K562 (cell line): ENCODE measurements around the gene GABRB1. TPM values are rescaled to one million over a fixed set of nuclear protein-coding genes. Genes with fewer than 3 reads are reported as not detected.

Experiments
- ATAC-seq: fragments of 200-7000 bp; cut with Tn5 transposase; 3 replicates; pipeline ENCODE4 v1.9.1; 2020; ENCODE audit warnings: moderate library complexity
- BruUV-seq: library from RNA; stranded (reverse); fragments of 400-500 nt; replicated peaks from 2 replicates; lab custom pipeline; 2021; lab: Mats Ljungman, UMichigan
- CTCF ChIA-PET: fragments of 300-600 bp; formaldehyde crosslinking; extraction: SDS; loops from one replicate; lab custom pipeline; 2021; ENCODE audit warnings: low intra/inter-chr PET ratio; lab: Yijun Ruan, JAX
- POLR2A ChIA-PET: fragments of 300-600, 350-650 bp; sonication (Branson Sonifier 250); formaldehyde crosslinking; extraction: SDS; loops from one replicate; lab custom pipeline; 2021; ENCODE audit warnings: antibody characterized with exemption, inconsistent platforms; lab: Yijun Ruan, JAX
- DNase-seq, 4 experiments: peaks; one replicate each; pipeline versions ENCODE4 v3.0.0 to v3.0.0-alpha.2; 2011 to 2018; ENCODE audit warnings: low spot score in 3 of 4, mixed read lengths in 3 of 4; ENCODE audit errors: extremely low read depth in 1 of 4
- FAIRE-seq: peaks from 2 replicates; lab custom pipeline; 2011; peaks lifted over from hg19 to GRCh38; lab: Jason Lieb, UNC
- H2AFZ ChIP-seq: 2 replicates; pipeline ENCODE4 v1.6.0; 2011; ENCODE audit warnings: low read depth, low read length, control low read depth, inconsistent platforms
- H3K27ac ChIP-seq: fragments of 200-600 bp; 3 replicates; pipeline ENCODE4 v1.8.0; 2011; ENCODE audit warnings: low read depth, mild to moderate bottlenecking, control low read depth, inconsistent platforms, low read length, moderate library complexity, mixed read lengths; ENCODE audit errors: extremely low read depth
- H3K27me3 ChIP-seq, 2 experiments: fragments of 300-600 bp in 1 of 2; 2 replicates in 1 of 2; 3 replicates in 1 of 2; pipeline versions ENCODE4 v1.6.0 to v1.8.0; 2011; ENCODE audit warnings: inconsistent platforms in 2 of 2, low read length in 2 of 2, mild to moderate bottlenecking in 1 of 2, mixed read lengths in 1 of 2, moderate library complexity in 1 of 2; ENCODE audit not compliant: control insufficient read depth in 2 of 2, insufficient read depth in 2 of 2
- H3K36me3 ChIP-seq: fragments of 300-600 bp; 3 replicates; pipeline ENCODE4 v1.8.0; 2011; ENCODE audit warnings: mild to moderate bottlenecking, low read length, inconsistent platforms; ENCODE audit not compliant: control insufficient read depth, insufficient read depth
- H3K4me1 ChIP-seq, 2 experiments: fragments of 200-600 bp in 1 of 2; replicated peaks in 1 of 2; 2 replicates in 1 of 2; 3 replicates in 1 of 2; pipeline versions ENCODE4 v1.5.1 to v1.8.0; 2011; ENCODE audit warnings: inconsistent platforms in 2 of 2, low read length in 2 of 2, mild to moderate bottlenecking in 1 of 2, mixed read lengths in 1 of 2, moderate library complexity in 1 of 2; ENCODE audit not compliant: control insufficient read depth in 2 of 2, insufficient read depth in 2 of 2
- H3K4me2 ChIP-seq: 2 replicates; pipeline ENCODE4 v1.6.1; 2011; ENCODE audit warnings: low read length, control low read depth, inconsistent platforms, mixed read lengths; ENCODE audit not compliant: insufficient read depth
- H3K4me3 ChIP-seq: fragments of 200-600 bp; sonication (generic), shearing (Covaris generic); 2 replicates; pipeline ENCODE4 v1.5.1; 2016; ENCODE audit warnings: control low read depth, inconsistent platforms
- H3K79me2 ChIP-seq: fragments of 200-600 bp; 3 replicates; pipeline ENCODE4 v1.8.0; 2011; ENCODE audit warnings: low read length, inconsistent platforms; ENCODE audit not compliant: control insufficient read depth, insufficient read depth
- H3K9ac ChIP-seq, 2 experiments: 2 replicates each; pipeline versions ENCODE4 v1.6.0 to v1.6.1; 2011; ENCODE audit warnings: low read depth in 2 of 2, low read length in 2 of 2, control low read depth in 1 of 2, inconsistent platforms in 1 of 2, mild to moderate bottlenecking in 1 of 2, mixed read lengths in 1 of 2; ENCODE audit not compliant: insufficient read depth in 1 of 2
- H3K9me1 ChIP-seq: one replicate; pipeline ENCODE4 v1.6.0; 2011; ENCODE audit warnings: inconsistent platforms, mild to moderate bottlenecking, low read length, moderate library complexity; ENCODE audit not compliant: control insufficient read depth, insufficient read depth
- H3K9me3 ChIP-seq: replicated peaks from 2 replicates; pipeline ENCODE4 v1.5.1; 2011; ENCODE audit warnings: low read depth, low read length, inconsistent platforms; ENCODE audit not compliant: control insufficient read depth, insufficient read depth
- H4K20me1 ChIP-seq: replicated peaks from 2 replicates; pipeline ENCODE4 v1.6.1; 2011; ENCODE audit warnings: low read length, inconsistent platforms, mixed read lengths; ENCODE audit not compliant: control insufficient read depth, insufficient read depth
- AFF1 ChIP-seq, 2 experiments: fragments of 450-650 bp; IDR thresholded peaks; 2 replicates each; pipeline ENCODE4 v1.6.1; 2018; ENCODE audit warnings: mild to moderate bottlenecking in 2 of 2, low read depth in 1 of 2; ENCODE audit not compliant: partially characterized antibody in 2 of 2
- C11orf30 ChIP-seq: fragments of 450-650 bp; IDR thresholded peaks from 2 replicates; pipeline ENCODE4 v1.6.1; 2016; ENCODE audit warnings: low read depth, mild to moderate bottlenecking
- DDX20 ChIP-seq: fragments of 450-650 bp; IDR thresholded peaks from 2 replicates; pipeline ENCODE4 v1.6.1; 2016; ENCODE audit warnings: missing genetic modification characterization, low read depth, mild to moderate bottlenecking, missing compliant biosample characterization, moderate library complexity
- MAFG ChIP-seq: fragments of 450-650 bp; conservative IDR thresholded peaks from 2 replicates; pipeline ENCODE4 v1.6.1; 2016; ENCODE audit warnings: missing genetic modification characterization, missing compliant biosample characterization
- MCM2 ChIP-seq: fragments of 450-650 bp; IDR thresholded peaks from 2 replicates; pipeline ENCODE4 v1.6.1; 2017; ENCODE audit warnings: low read depth, mild to moderate bottlenecking
- PHB2 ChIP-seq: fragments of 450-650 bp; IDR thresholded peaks from 2 replicates; pipeline ENCODE4 v1.6.1; 2017; ENCODE audit warnings: low read depth
- SMARCC2 ChIP-seq: fragments of 450-650 bp; IDR thresholded peaks from 2 replicates; pipeline ENCODE4 v1.6.1; 2017; ENCODE audit warnings: antibody characterized with exemption, moderate library complexity, mild to moderate bottlenecking, low read depth
- SRSF7 ChIP-seq: fragments of 200-400 bp; formaldehyde crosslinking; optimal IDR thresholded peaks from 2 replicates; pipeline ENCODE3; 2017; ENCODE audit warnings: mild to moderate bottlenecking, low read depth, low read length
- TAF1 ChIP-seq: IDR thresholded peaks from 2 replicates; pipeline ENCODE4 v1.6.1; 2011; ENCODE audit warnings: mild to moderate bottlenecking, low read length, moderate library complexity; ENCODE audit not compliant: insufficient read depth, control insufficient read depth, severe bottlenecking; ENCODE audit errors: extremely low read depth
- TCF15 ChIP-seq: fragments of 250-450 bp; sonication (Bioruptor Pico); IDR thresholded peaks from 2 replicates; pipeline ENCODE4 v1.8.0; 2022; ENCODE audit warnings: moderate library complexity, mild to moderate bottlenecking, inconsistent platforms
- UBTF ChIP-seq, 2 experiments: IDR thresholded peaks; 2 replicates each; pipeline ENCODE4 v1.6.1; 2012; ENCODE audit warnings: improper control_type of control experiment in 2 of 2, low read depth in 2 of 2, low read length in 2 of 2, borderline replicate concordance in 1 of 2
- ZNF212 ChIP-seq: fragments of 450-650 bp; formaldehyde crosslinking; IDR thresholded peaks from 2 replicates; pipeline ENCODE4 v1.4.0; 2020; ENCODE audit warnings: mild to moderate bottlenecking
- ZSCAN29 ChIP-seq: fragments of 450-650 bp; IDR thresholded peaks from 2 replicates; pipeline ENCODE4 v1.6.1; 2017
- WGBS: fragments of 100-300 bp; shearing (Covaris generic); methylation state at CpG from one replicate; pipeline ENCODE4 v1.1.6; 2016; ENCODE audit warnings: low coverage, mixed read lengths; ENCODE audit not compliant: insufficient coverage; ENCODE audit errors: missing lambda C conversion rate; 5-methylcytosine and 5-hydroxymethylcytosine counted together
- in situ Hi-C: fragments of 300-500 bp; cut with MboI; formaldehyde crosslinking; loops from 4 replicates; pipeline ENCODE4 v1.15.0; 2018; ENCODE audit warnings: inconsistent platforms, mixed read lengths
- intact Hi-C: fragments of 100-400 bp; cut with micrococcal nuclease; formaldehyde crosslinking; loops from 2 replicates; pipeline ENCODE4 v1.14.2; 2022
- polyA plus RNA-seq, 8 experiments: library from polyadenylated mRNA; depleted of rRNA in 4 of 8; stranded (reverse) in 5 of 8; unstranded in 3 of 8; fragments of >200 nt; fragmentation: Nextera tagmentation in 2 of 8; fragmentation: Illumina TruSeq in 1 of 8; extraction: Ambion mirVana in 2 of 8; extraction: Trizol in 1 of 8; gene quantifications; 2 replicates each; pipeline versions ENCODE4 v1.2.1 to v1.2.3, GENCODE V29; 2011 to 2014; ENCODE audit warnings: inconsistent platforms in 1 of 8, missing spikeins in 1 of 8
- total RNA-seq, 7 experiments: library from RNA; depleted of rRNA in 6 of 7; stranded (reverse); fragments of >200 nt in 6 of 7; fragmentation: Illumina TruSeq in 2 of 7; extraction: Trizol in 2 of 7; gene quantifications; 2 replicates each; pipeline versions ENCODE4 v1.2.1 to v1.2.3, GENCODE V29; 2011 to 2021; ENCODE audit warnings: low replicate concordance in 1 of 7
- TF ChIP-seq, protein P1 (sequence below), 2 experiments: fragments of 450-650 bp; IDR thresholded peaks; 2 replicates each; pipeline ENCODE4 v1.6.1; 2016

GABRB1 gene
- total and polyA plus RNA-seq, 9 of the 15 experiments (the other 6 are each of a cell fraction or from before 2014, with no cell fraction given) = not detected

GRCh38 chr4:47012676-47013075 is 18.7 kb upstream of the GABRB1 start (continued):
- TF ChIP-seq TAF1 = no peak
- no peak for TF ChIP-seq PHB2
- TF ChIP-seq ZNF212 (CRISPR knock-in tag) = no peak

GRCh38 chr4:47013373-47013772 is 18.0 kb upstream of the GABRB1 start:
- in situ Hi-C loops (no loop called here), intact Hi-C loops (no loop called here)
- ATAC-seq (no peak), FAIRE-seq (no peak), DNase-seq (no peak)
- no peak overlapping the region for H2AFZ ChIP-seq
- H3K4me3 ChIP-seq = no peak overlapping the region
- H3K27me3 ChIP-seq = no peaks in the 10 kb centered on the region
- H3K4me2 ChIP-seq = no peak overlapping the region
- no peaks in the 10 kb centered on the region for H3K79me2 ChIP-seq
- H3K9me3 ChIP-seq = no peaks in the 10 kb centered on the region
- no peak overlapping the region for H3K9ac ChIP-seq
- no peak overlapping the region for H3K27ac ChIP-seq
- POLR2A ChIA-PET = no interaction called here
- H3K36me3 ChIP-seq = no peaks in the 10 kb centered on the region
- BruUV-seq = no TSS peak
- no peaks in the 10 kb centered on the region for H3K9me1 ChIP-seq
- CTCF ChIA-PET = no interaction called here
- WGBS = 0% methylated on average over 3 of the region's 3 CpGs
- no peaks in the 10 kb centered on the region for H3K4me1 ChIP-seq
- no peaks in the 10 kb centered on the region for H4K20me1 ChIP-seq
- TF ChIP-seq UBTF (IDR thresholded peaks at IDR 0.05; ENCODE audit: borderline replicate concordance in 1 of 2, low read depth in 2 of 2, low read length in 2 of 2) = no peak
- no peak for TF ChIP-seq SMARCC2
- no peak for TF ChIP-seq DDX20 (tag)
- TF ChIP-seq MAFG (tag) = 0 out of 2 replicates have a peak, but pooled peaks have one; percentile 31
- no peak for TF ChIP-seq TCF15 (CRISPR knock-in tag)
- no peak for TF ChIP-seq SRSF7
- TF ChIP-seq, protein P1, sequence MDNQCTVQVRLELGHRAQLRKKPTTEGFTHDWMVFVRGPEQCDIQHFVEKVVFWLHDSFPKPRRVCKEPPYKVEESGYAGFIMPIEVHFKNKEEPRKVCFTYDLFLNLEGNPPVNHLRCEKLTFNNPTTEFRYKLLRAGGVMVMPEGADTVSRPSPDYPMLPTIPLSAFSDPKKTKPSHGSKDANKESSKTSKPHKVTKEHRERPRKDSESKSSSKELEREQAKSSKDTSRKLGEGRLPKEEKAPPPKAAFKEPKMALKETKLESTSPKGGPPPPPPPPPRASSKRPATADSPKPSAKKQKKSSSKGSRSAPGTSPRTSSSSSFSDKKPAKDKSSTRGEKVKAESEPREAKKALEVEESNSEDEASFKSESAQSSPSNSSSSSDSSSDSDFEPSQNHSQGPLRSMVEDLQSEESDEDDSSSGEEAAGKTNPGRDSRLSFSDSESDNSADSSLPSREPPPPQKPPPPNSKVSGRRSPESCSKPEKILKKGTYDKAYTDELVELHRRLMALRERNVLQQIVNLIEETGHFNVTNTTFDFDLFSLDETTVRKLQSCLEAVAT (IDR thresholded peaks at IDR 0.05) = no peak
- no peak for TF ChIP-seq AFF1 (IDR thresholded peaks at IDR 0.05; ENCODE audit: low read depth in 1 of 2, partially characterized antibody in 2 of 2)
- TF ChIP-seq C11orf30 = peak; percentile 26; the same call in 1 of the 2 replicates
- TF ChIP-seq ZSCAN29 = no peak
- no peak for TF ChIP-seq MCM2
